ENCODE data around the gene ZBTB4.

The ZBTB4 gene

DNA sequence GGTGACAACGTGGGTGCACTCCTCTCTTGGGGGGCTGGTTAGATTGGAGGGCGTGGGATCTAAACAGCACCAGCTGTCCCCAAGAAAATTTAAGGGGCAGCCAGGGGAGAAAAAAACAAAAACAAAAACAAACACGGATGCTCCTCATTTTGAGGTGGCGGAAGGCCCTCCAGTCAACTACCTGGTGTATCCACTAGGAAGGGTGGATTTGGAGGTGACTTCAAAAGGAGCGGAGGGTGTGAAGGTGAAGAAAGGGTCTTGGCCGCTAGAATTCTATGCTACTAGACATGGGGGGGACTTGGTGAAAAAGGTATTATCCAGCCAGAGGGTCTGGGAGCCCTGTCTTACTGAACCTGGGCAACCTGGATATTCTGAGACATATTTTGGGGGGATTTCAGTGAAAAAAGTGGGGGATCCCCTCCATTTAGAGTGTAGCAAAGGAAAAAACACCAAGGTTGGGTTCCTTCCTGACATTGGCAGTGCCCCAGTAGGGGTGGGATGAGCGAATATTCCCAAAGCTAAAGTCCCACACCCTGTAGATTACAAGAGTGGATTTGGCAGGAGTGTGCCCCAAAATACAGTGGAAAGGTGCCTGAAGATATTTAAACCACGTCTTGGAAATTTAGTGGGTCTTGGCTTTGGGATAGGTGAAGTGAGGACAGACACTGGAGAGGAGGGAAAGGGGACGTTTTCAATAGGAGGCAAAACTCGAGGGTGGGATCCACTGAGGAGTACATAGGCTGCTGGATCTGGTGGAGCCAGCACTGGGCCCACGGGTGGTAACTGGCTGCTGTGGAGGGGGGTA, 40.6 kb downstream of the ZBTB4 start:
- DNase-seq = no peak

DNA sequence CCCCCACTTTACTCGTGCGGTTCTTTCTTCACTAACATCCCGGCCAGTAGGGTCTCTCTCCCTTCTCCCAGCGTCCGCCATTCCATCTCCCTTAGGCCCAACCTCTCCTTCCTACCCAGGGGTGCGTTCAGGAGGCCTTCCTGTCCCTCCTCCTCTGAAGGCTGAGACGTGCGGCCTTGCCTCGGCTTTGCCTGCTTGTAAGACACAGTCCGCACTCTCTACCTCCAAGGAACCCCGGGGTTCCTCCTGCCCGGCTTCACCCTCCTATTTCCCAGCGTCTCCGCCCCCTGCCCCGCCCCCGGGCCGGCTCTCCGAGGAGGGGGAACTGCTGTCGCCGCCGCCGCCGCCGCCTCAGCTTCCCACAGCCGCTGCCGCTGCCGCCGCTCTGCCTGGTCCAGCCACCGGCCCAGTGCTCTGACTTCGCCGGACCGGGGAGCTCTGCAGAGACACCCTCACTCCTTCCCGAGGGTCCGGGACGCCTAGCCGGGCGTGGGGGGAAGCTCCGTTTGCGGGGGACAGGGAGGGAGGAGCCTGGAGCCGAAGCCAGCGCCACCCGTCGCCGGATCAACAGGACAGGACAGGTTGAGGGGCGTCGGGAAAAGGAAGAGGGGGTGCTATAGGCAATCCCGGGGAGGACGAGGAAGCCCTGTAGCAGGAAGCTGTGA, 41.3 kb downstream of the ZBTB4 start:
- no peak for DNase-seq

DNA sequence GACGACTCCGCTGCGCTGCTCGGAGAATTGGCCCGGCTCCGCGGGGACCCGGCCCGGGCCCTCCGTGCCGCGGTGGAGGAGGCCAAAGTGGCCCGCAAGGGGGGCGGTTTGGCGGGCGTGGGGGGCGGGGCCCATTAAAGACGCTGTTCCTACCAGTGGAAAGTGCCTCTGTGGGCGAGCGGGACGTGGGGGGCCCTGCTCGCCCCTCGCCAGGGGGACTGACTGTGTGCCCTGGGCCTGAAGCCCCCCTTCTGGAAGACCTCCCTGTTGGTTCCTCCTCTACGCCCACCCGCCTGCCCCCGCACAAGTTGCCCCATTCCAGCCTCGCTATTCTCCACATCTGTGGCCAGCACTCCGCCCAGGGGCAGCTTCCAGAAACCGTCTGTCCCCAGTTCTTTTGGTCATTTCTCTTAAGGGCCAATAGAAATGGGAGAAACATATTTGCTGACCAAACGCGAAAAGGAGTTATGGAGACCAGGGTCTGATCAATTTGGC, 42.0 kb downstream of the ZBTB4 start:
- DNase-seq = no peak

DNA sequence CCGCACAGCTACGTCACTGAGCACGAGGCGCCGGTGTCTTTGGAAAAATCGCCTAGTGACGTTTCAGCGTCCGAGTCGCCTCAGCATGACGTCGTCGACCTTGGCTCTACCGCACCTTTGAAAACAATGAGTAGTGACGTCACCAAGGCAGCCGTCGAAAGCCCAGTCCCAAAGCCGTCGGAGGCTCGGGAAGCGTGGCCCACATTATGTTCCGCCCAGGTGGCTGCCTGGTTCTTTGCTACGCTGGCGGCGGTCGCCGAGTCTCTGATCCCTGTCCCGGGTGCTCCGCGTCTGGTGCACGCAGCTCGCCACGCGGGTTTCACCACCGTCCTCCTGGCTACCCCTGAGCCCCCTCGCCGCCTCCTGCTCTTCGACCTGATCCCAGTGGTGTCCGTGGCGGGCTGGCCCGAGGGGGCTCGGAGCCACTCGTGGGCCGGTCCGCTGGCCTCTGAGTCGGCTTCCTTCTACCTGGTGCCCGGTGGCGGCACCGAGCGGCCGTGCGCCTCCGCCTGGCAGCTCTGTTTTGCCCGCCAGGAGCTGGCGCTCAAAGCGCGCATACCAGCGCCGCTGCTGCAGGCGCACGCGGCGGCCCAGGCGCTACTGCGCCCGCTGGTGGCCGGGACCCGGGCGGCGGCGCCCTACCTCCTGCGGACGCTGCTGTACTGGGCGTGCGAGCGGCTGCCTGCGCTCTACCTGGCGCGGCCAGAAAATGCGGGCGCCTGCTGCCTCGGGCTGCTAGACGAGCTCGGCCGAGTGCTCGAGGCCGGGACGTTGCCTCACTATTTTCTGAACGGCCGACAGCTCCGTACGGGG, 42.7 kb downstream of the ZBTB4 start:
- peak; percentile 67 for DNase-seq

DNA sequence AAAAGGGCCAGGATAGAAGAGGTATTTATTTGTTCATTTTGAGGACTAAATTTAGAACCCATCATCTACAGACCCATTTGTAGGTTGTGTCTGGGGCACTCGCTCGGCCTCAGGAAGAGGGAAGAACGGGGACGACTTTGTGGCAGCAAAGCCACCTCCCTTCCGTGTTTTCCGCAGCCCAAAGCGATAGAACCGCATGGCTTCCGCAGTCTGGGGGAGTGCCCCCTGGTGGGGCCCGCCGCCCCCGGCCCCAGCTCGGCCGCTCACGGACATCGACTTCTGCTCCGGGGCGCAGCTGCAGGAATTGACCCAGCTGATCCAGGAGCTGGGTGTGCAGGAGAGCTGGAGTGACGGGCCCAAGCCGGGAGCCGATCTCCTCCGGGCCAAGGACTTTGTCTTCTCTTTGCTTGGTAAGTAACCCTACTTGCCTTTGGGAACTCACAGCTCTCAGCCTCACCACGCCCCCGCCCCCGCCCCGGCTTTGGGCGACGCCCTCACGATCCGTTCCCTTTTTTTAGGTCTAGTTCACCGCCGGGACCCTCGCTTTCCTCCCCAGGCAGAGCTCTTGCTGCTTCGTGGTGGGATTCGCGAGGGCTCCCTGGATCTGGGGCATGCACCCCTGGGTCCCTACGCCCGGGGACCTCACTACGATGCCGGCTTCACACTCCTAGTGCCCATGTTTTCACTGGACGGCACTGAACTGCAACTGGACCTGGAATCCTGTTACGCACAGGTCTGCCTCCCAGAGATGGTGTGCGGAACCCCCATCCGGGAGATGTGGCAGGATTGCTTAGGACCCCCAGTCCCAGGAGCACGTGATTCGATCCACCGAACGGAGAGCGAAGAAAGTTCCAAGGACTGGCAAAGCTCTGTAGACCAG, 43.5 kb downstream of the ZBTB4 start:
- no peak for DNase-seq

DNA sequence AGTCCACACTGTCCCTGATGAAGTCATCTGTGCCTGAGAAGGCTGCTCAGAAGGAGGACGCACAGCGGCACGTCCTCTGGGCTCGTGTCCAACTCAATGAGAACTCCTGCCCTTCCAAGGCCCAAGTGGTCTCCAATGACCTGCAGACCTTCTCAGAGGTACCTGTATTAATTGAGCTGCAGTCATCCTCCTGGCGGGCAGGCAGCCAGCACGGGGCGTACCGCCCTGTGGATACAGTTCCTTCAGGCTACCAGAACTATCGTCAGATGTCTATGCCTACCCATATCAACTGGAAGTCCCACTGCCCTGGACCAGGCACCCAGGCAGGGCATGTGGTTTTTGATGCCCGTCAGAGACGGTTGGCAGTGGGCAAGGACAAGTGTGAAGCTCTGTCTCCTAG, 47.1 kb downstream of the ZBTB4 start:
- DNase-seq = no peak

DNA sequence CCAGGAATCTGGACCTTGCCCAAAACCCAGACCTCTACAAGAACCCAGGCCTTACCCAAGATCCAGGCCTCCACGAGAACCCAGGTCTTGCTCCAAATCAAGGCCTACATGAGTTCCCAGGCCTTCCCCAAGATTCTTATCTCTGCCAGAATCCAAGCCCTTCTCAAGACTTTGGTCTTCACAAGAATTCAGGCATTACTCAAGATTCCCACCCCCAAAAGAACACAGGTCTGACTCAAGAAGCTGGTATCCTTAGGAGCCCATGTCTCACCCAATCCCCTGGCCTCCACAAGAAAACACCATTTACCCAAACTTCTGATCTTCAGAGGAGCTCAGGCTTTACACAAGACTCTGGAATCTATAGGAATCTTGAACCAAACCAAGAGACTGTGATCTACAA, 48.2 kb downstream of the ZBTB4 start:
- DNase-seq = no peak

DNA sequence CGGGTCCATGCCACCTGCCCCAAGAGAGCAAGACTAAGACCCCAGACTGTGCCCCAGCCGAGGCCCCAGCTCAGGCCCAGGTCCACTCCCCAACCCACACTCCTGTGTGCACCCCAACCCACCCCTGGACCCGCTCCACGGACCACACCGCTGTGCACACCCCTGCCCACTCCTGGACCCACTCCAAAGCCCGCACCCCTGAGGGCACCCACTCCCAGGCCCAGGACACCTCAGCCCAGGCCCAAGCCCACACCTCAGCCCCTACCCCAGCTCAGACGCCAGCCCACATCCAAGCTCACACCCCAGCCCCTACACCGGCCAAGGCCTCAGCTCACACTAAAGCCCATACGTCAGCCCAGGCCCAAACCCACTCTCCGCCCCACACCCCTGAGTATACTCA, 49.7 kb downstream of the ZBTB4 start:
- DNase-seq = no peak

DNA sequence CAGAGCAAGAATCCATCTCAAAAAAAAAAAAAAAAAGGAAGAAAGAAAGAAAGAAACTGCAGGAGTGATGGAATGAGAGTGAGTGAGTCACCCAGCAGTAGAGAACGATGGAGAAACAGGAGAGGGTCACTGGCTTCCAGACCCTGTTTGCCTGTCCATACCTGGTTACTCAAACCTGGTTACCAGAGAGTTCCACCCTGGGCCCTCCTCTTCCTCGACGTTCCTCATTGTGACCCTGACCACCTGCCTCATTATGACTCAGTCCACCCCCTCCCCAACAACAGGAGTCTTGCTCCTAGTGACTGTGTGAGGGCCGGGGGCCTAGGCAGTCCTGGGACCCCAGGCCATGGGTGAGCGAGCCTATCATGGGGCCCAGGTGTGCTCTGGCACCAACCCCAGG, 50.9 kb downstream of the ZBTB4 start, which contains the start of gene SPEM3:
Gene SPEM3, plus strand, starts transcription at position 301 of the 400 bp plus-strand sequence. Its CDS starts 46 bp downstream, at position 347.
- no peak for DNase-seq

DNA sequence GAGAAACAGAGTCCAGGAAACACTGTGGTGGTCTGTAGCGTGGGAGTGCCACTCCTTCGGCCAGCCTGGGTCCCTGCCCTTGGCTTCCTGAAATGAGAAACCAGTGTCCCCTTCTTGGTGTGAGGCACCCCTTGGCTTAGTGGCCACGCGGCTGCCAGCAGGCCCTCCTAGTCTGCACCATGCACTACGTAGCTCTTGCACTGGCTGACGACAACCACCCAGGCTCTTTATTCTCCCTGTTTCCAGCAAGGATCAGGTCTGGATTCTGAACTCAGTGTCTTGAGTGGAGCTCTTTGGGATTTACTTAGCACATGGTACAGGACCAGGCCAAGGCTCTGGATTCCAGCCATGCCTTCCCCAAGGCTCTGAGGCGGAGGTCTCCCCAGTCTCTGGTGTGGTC, 51.9 kb downstream of the ZBTB4 start:
- no peak for DNase-seq

DNA sequence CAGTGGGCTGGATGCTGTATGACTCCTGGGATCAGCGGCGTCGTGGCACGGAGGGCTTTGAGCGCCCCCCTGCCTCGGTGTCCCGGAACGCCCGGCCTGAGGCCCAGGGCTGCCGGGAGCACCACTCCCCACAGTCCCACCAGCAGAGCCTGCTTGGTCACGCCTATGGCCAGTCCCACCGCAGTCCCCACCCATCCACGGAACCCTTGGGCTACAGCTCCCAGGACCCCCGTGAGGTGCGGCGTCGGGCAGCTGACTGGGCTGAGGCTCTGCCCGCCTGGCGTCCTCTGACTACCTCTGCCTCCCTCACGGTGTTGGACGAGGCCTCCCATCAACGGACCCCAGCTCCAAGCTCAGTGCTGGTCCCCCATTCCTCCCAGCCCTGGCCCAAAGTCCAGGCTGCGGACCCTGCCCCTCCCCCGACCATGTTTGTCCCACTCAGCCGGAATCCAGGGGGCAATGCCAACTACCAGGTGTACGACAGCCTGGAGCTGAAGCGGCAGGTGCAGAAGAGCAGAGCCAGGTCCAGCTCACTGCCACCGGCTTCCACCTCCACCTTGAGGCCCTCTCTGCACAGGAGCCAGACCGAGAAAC, 52.4 kb downstream of the ZBTB4 start:
- DNase-seq = no peak

DNA sequence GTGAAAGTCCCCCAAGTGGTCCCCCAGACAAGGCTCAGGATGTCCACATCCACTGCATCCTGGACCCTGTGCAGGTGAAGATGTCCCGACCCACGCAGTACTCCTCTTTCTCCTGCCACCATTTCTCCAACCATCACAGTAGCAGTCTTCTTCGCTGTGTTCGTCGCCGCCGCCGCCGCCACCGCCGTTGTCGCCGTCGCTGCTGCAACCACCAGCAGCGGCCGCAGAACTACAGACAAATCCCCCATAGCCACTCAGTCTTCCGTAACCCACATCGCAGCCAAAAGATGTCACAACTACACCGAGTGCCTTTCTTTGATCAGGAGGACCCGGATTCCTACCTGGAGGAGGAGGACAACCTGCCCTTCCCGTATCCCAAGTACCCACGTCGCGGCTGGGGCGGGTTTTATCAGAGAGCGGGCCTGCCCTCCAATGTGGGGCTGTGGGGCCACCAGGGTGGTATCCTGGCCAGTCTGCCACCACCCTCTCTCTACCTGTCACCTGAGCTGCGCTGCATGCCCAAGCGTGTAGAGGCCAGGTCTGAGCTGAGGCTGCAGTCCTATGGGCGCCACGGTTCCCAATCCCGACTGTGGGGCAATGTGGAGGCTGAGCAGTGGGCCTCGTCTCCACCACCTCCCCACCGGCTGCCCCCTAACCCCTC, 53.1 kb downstream of the ZBTB4 start:
- no peak for DNase-seq

DNA sequence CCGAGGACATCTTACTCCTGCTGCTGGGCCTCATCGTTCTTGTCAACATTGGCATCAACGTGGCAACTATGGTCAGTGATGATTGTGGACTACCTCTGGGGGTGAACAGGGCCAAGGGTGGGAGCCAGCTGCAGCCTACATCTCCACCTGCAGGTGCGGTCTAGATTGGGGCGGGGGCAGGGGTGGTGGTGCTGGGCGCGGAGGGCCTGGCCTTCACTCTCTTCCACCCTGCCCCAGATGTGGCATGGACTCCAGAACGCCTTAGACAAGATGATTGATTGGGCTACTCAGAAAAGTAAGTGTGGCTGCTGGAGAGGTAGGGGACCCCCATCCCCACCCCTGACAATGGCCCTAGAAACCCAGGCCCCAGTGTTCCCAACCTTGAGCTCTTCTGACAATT, 53.7 kb downstream of the ZBTB4 start:
- DNase-seq = no peak

DNA sequence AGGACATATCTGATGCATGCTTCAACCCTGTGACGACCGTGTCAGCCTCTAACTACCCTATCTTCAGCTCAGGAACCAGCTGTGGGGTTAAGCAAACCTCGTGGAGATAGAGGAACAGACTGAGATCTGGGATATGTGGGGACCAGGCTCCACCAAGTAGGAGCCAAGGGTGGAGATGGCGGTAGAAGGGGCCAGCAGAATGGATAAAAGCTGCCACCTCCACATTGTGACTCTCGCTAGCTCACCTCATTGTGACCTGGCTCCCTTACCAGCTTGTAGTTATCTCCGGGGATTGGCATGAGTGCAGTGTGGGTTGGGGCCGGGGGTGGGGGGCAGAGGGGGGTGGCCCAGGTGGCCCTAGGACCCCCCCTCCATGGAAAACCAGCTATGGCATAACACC, 54.1 kb downstream of the ZBTB4 start, which contains the start of gene SPEM2:
Gene SPEM2, plus strand, starts transcription at position 301 of the 400 bp plus-strand sequence. Its CDS starts 73 bp downstream, at position 374.
- no peak for DNase-seq

DNA sequence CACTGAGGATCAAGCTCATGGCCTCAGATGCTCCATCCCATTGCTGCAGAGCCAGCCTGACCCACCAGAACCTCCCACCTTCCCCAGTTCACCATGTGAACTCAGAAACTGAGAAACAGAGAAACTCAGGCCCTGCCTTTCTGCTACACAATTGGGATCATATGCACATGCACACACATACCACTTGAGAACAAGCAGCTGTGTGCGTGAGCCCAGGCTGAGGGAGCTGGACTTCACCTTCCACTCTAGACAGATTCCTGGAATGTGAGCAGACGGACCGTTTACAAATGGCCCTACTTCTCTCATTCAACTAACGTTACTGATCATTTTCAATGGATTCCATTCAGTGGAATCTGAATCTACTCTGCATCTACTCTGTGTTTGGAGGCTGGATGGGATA, 55.8 kb downstream of the ZBTB4 start:
- no peak for DNase-seq

DNA sequence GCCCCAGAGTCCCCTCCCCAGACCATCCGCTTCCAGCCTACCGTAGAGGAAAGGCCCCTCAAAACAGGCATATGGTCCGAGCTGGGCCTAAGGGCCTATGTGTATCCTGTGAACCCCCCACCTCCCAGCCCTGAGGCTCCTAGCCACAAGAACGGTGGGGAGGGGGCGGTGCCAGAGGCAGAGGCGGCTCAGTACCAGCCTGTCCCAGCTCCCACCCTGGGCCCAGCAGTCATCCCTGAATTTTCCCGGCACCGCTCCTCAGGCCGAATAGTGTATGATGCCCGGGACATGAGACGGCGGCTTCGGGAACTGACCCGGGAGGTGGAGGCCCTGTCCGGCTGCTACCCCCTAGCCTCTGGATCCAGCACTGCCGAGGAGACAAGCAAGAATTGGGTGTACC, 58.2 kb downstream of the ZBTB4 start:
- no peak for DNase-seq

DNA sequence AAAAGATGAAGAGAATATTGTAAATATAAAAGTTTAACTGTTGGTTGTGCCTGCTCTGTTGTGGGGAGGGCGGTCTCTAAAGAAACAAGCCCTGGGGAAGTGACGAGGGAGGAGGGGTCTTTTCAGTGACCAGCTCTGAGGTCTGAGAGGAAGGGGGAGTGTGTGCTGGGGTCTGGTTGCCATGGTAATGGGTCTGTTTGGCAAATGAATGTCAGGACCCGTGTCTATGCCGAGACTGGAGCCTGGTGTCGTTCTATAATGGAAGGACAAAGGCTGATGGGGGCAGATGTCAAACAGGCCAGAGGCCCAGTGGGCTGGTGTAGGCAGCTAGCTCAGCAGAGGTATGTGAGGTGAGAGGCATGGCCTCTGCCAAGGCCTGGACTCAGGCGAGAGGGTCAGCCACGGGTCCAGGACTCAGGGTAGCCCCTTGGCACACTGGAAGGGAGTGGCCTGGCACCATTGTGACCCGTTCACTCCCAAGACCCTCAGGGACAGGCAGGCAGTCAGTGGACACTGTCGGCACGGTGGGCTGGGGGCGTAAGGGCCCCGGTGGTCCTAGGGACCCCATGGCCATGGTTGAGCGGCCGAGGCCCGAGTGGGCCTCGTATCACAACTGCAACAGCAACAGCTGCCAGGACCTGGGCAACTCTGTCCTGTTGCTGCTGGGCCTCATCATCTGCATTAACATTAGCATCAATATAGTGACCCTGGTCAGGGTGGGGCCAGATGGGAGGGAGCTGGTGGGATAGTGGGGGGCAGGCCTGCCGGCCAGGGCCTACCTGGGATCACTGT, 59.4 kb downstream of the ZBTB4 start, which contains the start of gene SPEM1:
Gene SPEM1, plus strand, starts transcription at position 506 of the 792 bp plus-strand sequence. Its CDS starts 61 bp downstream, at position 567.
- DNase-seq = no peak

DNA sequence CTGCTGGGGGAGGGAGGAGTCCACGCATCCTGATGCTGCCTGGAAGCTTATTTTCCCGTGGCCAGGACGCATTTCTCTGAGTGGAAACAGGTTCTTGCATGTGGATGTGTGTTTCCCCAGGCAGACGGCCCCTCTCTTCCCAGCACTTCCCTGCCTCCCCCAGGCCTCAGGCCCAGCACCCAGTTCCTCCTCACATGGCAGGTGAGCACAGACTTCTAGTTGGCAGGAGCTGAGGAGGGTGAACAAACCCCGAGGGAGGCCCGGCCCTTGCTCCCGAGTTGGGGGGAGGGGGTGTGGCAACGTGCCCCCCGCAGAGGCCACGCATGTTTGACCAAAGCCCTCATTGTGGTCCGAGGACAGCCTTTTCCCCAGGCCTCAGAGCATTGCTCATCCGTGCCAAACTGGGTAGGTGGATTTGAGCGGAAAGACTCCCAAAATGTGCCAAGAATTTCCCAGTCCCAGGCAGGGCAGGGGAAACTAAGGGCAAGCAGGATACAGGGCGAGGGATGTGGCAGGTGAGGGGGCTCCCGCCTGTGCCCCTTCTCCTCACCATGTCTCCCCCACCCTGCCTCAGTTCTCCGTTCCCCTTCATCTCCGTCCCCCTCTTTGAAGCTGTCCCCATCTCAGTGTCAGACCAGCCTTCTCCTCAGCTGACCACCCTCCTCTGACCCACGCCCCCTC, 60.8 kb downstream of the ZBTB4 start:
- no peak for DNase-seq

DNA sequence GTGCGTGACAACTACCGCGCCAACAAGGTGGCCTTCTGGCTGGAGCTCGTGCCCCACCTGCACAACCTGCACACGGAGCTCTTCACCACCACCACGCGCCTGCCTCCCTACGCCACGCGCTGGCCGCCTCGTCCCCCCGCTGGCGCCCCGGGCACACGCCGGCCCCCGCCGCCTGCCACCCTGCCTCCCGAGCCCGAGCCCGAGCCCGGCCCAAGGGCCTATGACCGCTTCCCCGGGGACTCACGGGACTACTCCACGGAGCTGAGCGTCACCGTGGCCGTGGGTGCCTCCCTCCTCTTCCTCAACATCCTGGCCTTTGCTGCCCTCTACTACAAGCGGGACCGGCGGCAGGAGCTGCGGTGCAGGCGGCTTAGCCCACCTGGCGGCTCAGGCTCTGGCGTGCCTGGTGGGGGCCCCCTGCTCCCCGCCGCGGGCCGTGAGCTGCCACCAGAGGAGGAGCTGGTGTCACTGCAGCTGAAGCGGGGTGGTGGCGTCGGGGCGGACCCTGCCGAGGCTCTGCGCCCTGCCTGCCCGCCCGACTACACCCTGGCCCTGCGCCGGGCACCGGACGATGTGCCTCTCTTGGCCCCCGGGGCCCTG, 62.3 kb downstream of the ZBTB4 start:
- DNase-seq = no peak
